GM23248 (cell line): ENCODE results near the gene AKAP13. TPM values are rescaled to one million over a fixed set of nuclear protein-coding genes. Genes with fewer than 3 reads are reported as not detected.

Source experiments
- DNase-seq: peaks from one replicate; pipeline ENCODE4 v3.0.0-alpha.2; 2015
- H2AFZ ChIP-seq: fragments of 200-600 bp; sonication (generic); 2 replicates; pipeline ENCODE4 v1.6.1; 2016; ENCODE audit warnings: antibody characterized with exemption
- H3F3A ChIP-seq: fragments of 200-600 bp; sonication (generic); 2 replicates; pipeline ENCODE4 v1.6.1; 2016; ENCODE audit warnings: mild to moderate bottlenecking, antibody characterized with exemption, mixed run types; ENCODE audit not compliant: insufficient read depth
- H3K27ac ChIP-seq: fragments of 200-600 bp; sonication (generic); 2 replicates; pipeline ENCODE4 v1.5.1; 2016; ENCODE audit warnings: mild to moderate bottlenecking
- H3K27me3 ChIP-seq: fragments of 200-600 bp; sonication (generic); replicated peaks from 2 replicates; pipeline ENCODE4 v1.6.1; 2016; ENCODE audit warnings: mild to moderate bottlenecking; ENCODE audit not compliant: insufficient read depth
- H3K36me3 ChIP-seq: fragments of 200-600 bp; sonication (generic); 2 replicates; pipeline ENCODE4 v1.6.1; 2016; ENCODE audit warnings: low read depth, mild to moderate bottlenecking
- H3K4me1 ChIP-seq: fragments of 200-600 bp; sonication (generic); 2 replicates; pipeline ENCODE4 v1.6.1; 2016; ENCODE audit warnings: mild to moderate bottlenecking; ENCODE audit not compliant: insufficient read depth
- H3K4me2 ChIP-seq: fragments of 200-600 bp; sonication (generic); one replicate; pipeline ENCODE4 v1.6.1; 2016; ENCODE audit warnings: mild to moderate bottlenecking; ENCODE audit not compliant: unreplicated experiment
- H3K4me3 ChIP-seq: fragments of 200-600 bp; sonication (generic); 2 replicates; pipeline ENCODE4 v1.5.1; 2016; ENCODE audit warnings: mild to moderate bottlenecking
- H3K79me2 ChIP-seq: fragments of 200-600 bp; sonication (generic); 2 replicates; pipeline ENCODE4 v1.6.1; 2016; ENCODE audit warnings: mild to moderate bottlenecking; ENCODE audit not compliant: insufficient read depth
- H3K9ac ChIP-seq: fragments of 200-600 bp; sonication (generic); 2 replicates; pipeline ENCODE4 v1.6.1; 2016; ENCODE audit warnings: mild to moderate bottlenecking
- H3K9me2 ChIP-seq: fragments of 200-600 bp; sonication (generic); 2 replicates; pipeline ENCODE4 v1.6.1; 2016; ENCODE audit warnings: mixed run types, mild to moderate bottlenecking, moderate library complexity; ENCODE audit not compliant: insufficient read depth
- H3K9me3 ChIP-seq: fragments of 200-600 bp; sonication (generic); one replicate; pipeline ENCODE4 v1.6.1; 2017; ENCODE audit warnings: low read depth
- H4K20me1 ChIP-seq: fragments of 200-600 bp; sonication (generic); 2 replicates; pipeline ENCODE4 v1.6.0; 2016; ENCODE audit not compliant: insufficient read depth
- EZH2 ChIP-seq: fragments of 200-600 bp; sonication (generic); IDR thresholded peaks from 2 replicates; pipeline ENCODE4 v1.6.1; 2018; ENCODE audit warnings: antibody characterized with exemption, mild to moderate bottlenecking; ENCODE audit not compliant: insufficient read depth, poor library complexity, severe bottlenecking
- EZH2phosphoT487 ChIP-seq: fragments of 200-600 bp; sonication (generic); IDR thresholded peaks from 2 replicates; pipeline ENCODE4 v1.6.1; 2018; ENCODE audit warnings: antibody characterized with exemption, moderate library complexity, mild to moderate bottlenecking, low read depth; ENCODE audit not compliant: insufficient read depth
- WGBS, 2 experiments: methylation state at CpG; one replicate each; pipeline ENCODE4 v1.1.6; 2015 to 2017; ENCODE audit warnings: low lambda C conversion rate in 2 of 2, low coverage in 1 of 2; ENCODE audit errors: missing lambda C conversion rate in 2 of 2; 5-methylcytosine and 5-hydroxymethylcytosine counted together
- in situ Hi-C: fragments of 300-500 bp; cut with MboI; formaldehyde crosslinking; loops from 2 replicates; pipeline ENCODE4 v1.15.0; 2020
- polyA plus RNA-seq: library from polyadenylated mRNA; unstranded; fragments of >200 nt; fragmentation: Nextera tagmentation; extraction: Ambion mirVana; gene quantifications from 2 replicates; pipeline ENCODE4 v1.2.1, GENCODE V29; 2016
- total RNA-seq: library from RNA; depleted of rRNA; stranded (reverse); fragments of >200 nt; shearing (Covaris generic); gene quantifications from 2 replicates; pipeline ENCODE4 v1.2.3, GENCODE V29; 2014

The AKAP13 gene
- total and polyA plus RNA-seq, 2 experiments from 2014 or later, result 26.5 to 27.7 TPM

DNA sequence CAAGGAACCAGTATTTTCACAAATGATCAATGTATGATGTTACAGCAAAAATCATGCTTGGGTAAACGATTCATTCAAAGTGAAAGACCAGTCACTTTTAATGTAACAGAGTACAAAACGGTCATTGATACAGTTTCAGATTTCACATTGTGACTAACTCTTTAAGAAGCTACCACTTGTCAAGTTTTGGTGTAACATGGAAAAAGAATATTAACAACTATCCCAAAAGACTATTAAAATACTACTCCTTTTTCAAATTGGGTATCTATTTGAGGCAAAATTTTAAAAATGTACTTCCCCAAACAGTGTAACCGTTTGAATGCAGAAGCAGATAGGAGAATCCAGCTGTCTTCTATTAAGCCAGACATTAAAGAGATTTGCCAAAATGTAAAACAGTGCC is 31.7 kb downstream of the AKAP13 start:
- no peaks in the 10 kb centered on the region for H3K36me3 ChIP-seq
- H3K4me1 ChIP-seq, result peaks cover 59% of the 10 kb centered on the region
- H3K27me3 ChIP-seq, result no peaks in the 10 kb centered on the region
- peak overlapping the region; percentile 17 for H3K9ac ChIP-seq
- H3K4me2 ChIP-seq, result peak overlapping the region; percentile 87
- TF ChIP-seq EZH2, result no peak
- TF ChIP-seq EZH2phosphoT487, result no peak
- H3K27ac ChIP-seq, result peak overlapping the region; percentile 64
- no peaks in the 10 kb centered on the region for H3K9me2 ChIP-seq
- H2AFZ ChIP-seq, result no peak overlapping the region
- no peaks in the 10 kb centered on the region for H4K20me1 ChIP-seq
- H3K9me3 ChIP-seq, result no peaks in the 10 kb centered on the region
- peaks cover 97% of the 10 kb centered on the region for H3K79me2 ChIP-seq
- H3K4me3 ChIP-seq, result peak overlapping the region; percentile 49
- H3F3A ChIP-seq, result peaks cover 30% of the 10 kb centered on the region
- peak; percentile 68 for DNase-seq
- in situ Hi-C loops, result no loop called here
- 2 to 4% methylated on average over 3 of the region's 3 CpGs for WGBS, 2 experiments

DNA sequence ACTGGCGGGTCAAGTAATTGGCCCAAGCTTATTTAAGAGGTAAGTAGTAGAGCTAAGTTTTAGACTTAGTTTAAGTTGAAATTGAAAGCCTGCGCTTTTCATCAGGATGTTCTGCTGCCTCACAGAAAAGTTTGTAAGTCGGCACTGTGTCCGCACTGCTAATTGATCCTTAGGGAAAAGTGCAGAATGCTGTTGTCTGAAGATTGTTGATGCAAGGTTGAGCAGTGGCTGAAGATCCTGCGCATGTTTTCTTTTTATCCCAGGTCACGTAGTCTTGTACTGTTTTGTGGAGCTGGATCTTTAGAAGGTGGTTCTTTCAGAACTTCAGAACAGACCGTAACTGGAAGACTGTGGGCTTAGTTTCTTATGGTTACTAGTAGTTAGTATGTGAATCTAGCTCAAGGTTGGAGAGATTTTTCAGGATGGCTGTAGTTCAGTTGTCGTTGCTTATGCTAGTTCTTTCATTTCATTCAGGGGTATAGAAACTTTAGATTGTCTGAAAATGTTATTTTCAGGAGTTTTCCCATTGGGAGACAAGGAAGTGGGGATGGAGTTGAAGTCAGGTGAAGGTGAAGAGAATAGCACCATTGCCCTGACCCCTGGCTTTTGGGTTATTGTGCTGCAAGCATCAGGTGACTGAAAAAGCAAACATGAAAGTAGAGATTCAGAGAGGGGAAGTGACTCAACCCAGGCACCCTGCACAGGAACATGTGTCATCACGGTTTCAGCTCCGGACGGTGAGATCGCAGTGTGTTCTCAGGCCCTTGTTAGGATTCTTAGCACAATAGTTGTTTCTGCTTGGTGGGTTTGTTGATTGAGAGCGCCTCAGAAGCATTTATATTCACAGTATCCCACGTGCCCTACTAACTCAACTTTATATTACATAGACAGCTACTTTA is 32.8 kb downstream of the AKAP13 start:
- no peaks in the 10 kb centered on the region for H3K27me3 ChIP-seq
- no peaks in the 10 kb centered on the region for H3K9me3 ChIP-seq
- in situ Hi-C loops, result no loop called here
- TF ChIP-seq EZH2phosphoT487 (no peak), EZH2 (no peak)
- peak overlapping the region; percentile 50 for H3K9ac ChIP-seq
- peak overlapping the region; percentile 64 for H3K27ac ChIP-seq
- H3K79me2 ChIP-seq, result peaks cover 100% of the 10 kb centered on the region
- H3K9me2 ChIP-seq, result no peaks in the 10 kb centered on the region
- H4K20me1 ChIP-seq, result no peaks in the 10 kb centered on the region
- peak; percentile 94 for DNase-seq
- 11 to 14% methylated on average over 14 of the region's 14 CpGs for WGBS, 2 experiments
- H3K4me3 ChIP-seq, result peak overlapping the region; percentile 52
- peak overlapping the region; percentile 87 for H3K4me2 ChIP-seq
- H3K4me1 ChIP-seq, result peaks cover 55% of the 10 kb centered on the region
- H3F3A ChIP-seq, result peaks cover 20% of the 10 kb centered on the region
- no peaks in the 10 kb centered on the region for H3K36me3 ChIP-seq
- 0 out of 2 replicates have a peak overlapping the region, but pooled peaks have one; percentile 5 for H2AFZ ChIP-seq

DNA sequence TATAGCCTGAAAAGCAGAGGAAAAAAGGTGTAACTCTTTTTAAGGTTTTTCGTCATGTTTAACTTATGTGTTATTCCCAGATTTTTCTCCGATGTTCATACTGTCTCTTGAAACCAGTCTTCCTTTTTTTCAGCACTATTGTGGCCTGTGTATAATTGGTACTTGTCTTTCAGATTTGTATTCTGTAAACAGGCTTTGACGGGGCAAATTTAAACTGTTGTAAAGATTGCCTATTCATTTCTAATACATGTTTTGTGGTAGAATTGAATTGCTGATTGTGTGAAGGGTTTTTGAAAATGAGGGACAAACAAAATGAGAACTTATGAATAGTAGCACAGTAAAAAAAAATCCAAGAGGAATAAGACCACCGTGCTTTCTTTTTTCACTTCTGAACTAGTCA is 33.6 kb downstream of the AKAP13 start:
- Histone ChIP-seq H3F3A (peaks cover 14% of the 10 kb centered on the region), H3K36me3 (no peaks in the 10 kb centered on the region), H3K79me2 (peaks cover 100% of the 10 kb centered on the region), H3K9ac (peak overlapping the region; percentile 50), H3K4me3 (no peak overlapping the region), H4K20me1 (no peaks in the 10 kb centered on the region), H3K27me3 (no peaks in the 10 kb centered on the region), H3K4me1 (peaks cover 58% of the 10 kb centered on the region), H3K9me2 (no peaks in the 10 kb centered on the region), H2AFZ (no peak overlapping the region), H3K9me3 (no peaks in the 10 kb centered on the region), H3K27ac (peak overlapping the region; percentile 64), H3K4me2 (peak overlapping the region; percentile 87)
- in situ Hi-C loops, result no loop called here
- no peak for TF ChIP-seq EZH2phosphoT487
- TF ChIP-seq EZH2, result no peak
- 78 to 85% methylated on average over 4 of the region's 4 CpGs for WGBS, 2 experiments
- no peak for DNase-seq

DNA sequence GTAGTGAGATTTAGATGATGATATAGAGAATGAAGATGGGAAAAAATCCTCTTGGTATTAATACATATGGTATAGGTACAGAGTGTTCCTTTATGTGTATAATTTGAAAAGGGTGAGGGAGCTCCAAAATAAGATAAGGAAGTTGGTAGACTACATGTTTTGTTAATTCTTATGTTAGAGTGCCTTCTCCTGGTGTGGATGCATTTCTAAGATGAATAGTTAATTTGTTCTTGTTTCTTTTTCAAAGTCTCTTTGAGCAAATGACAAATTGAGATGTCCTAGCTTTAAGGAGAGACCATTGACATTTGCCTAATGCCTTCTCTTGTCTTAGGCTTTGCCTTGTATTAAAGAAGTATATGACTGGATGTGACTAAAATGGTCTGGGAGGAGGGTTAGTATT is 34.1 kb downstream of the AKAP13 start:
- in situ Hi-C loops, result no loop called here
- Histone ChIP-seq H3K4me1 (peaks cover 61% of the 10 kb centered on the region), H3K27ac (peak overlapping the region; percentile 64), H3K9me3 (no peaks in the 10 kb centered on the region), H3K36me3 (no peaks in the 10 kb centered on the region), H4K20me1 (no peaks in the 10 kb centered on the region), H3K27me3 (no peaks in the 10 kb centered on the region), H3K9ac (peak overlapping the region; percentile 50; the same call in 1 of the 2 replicates), H3K79me2 (peaks cover 100% of the 10 kb centered on the region), H3F3A (peaks cover 14% of the 10 kb centered on the region), H2AFZ (no peak overlapping the region), H3K4me2 (peak overlapping the region; percentile 87), H3K9me2 (no peaks in the 10 kb centered on the region), H3K4me3 (no peak overlapping the region)
- peak; percentile 28 for DNase-seq
- TF ChIP-seq EZH2, result no peak
- no peak for TF ChIP-seq EZH2phosphoT487
